HCT116 (cell line): Measurements from ENCODE around the gene ABL1. TPM values are rescaled to one million over a fixed set of nuclear protein-coding genes. Genes with fewer than 3 reads are reported as not detected.

Experiments used
- ATAC-seq: fragments of 200-7000 bp; cut with Tn5 transposase; 2 replicates; pipeline ENCODE4 v1.9.1; 2020; ENCODE audit warnings: mild to moderate bottlenecking, moderate library complexity
- BruUV-seq: library from RNA; stranded (reverse); fragments of 400-500 nt; replicated peaks from 2 replicates; lab custom pipeline; 2021; lab: Mats Ljungman, UMichigan
- CTCF ChIA-PET: fragments of 300-600 bp; sonication (Branson Sonifier 250); formaldehyde crosslinking; loops from one replicate; lab custom pipeline; 2021; ENCODE audit warnings: antibody characterized with exemption; lab: Charles Lee
- POLR2A ChIA-PET: fragments of 300-600, 350-600 bp; sonication (Branson Sonifier 250); formaldehyde crosslinking; loops from one replicate; lab custom pipeline; 2021; ENCODE audit warnings: antibody characterized with exemption; lab: Charles Lee
- RAD21 ChIA-PET, 2 experiments: fragments of 300-600 bp; sonication (Branson Sonifier 250); formaldehyde crosslinking; loops; one replicate each; lab custom pipeline; 2023; ENCODE audit warnings: low total read pairs in 2 of 2; ENCODE audit not compliant: uncharacterized antibody in 2 of 2, unreplicated experiment in 2 of 2, low non-redundant PET in 1 of 2; lab: Charles Lee
- DNase-seq: peaks from one replicate; pipeline ENCODE4 v3.0.0-alpha.2; 2010; ENCODE audit warnings: low read depth, low spot score
- H2AFZ ChIP-seq: fragments of 200-600 bp; shearing (Covaris generic), sonication (generic); 2 replicates; pipeline ENCODE4 v1.6.1; 2017; ENCODE audit warnings: low read depth, mixed run types, mixed read lengths, antibody characterized with exemption, low read length; ENCODE audit not compliant: poor library complexity, severe bottlenecking
- H3K27ac ChIP-seq: 2 replicates; pipeline ENCODE4 v1.5.1; 2012; ENCODE audit warnings: low read depth, low read length
- H3K27me3 ChIP-seq: fragments of 200-600 bp; sonication (generic); 2 replicates; pipeline ENCODE4 v1.6.1; 2016; ENCODE audit warnings: mixed run types, low read length, mixed read lengths; ENCODE audit not compliant: insufficient read depth
- H3K36me3 ChIP-seq, 2 experiments: fragments of 200-500 bp in 1 of 2; fragments of 200-600 bp in 1 of 2; sonication (Bioruptor generic) in 1 of 2; sonication (generic) in 1 of 2; 2 replicates each; pipeline versions ENCODE4 v1.5.1 to v1.6.1; 2014 to 2016; ENCODE audit warnings: low read length in 2 of 2, inconsistent platforms in 1 of 2, mixed read lengths in 1 of 2, mixed run types in 1 of 2; ENCODE audit not compliant: insufficient read depth in 2 of 2, control insufficient read depth in 1 of 2
- H3K4me1 ChIP-seq, 2 experiments: fragments of 200-600 bp in 1 of 2; sonication (generic) in 1 of 2; 2 replicates each; pipeline versions ENCODE4 v1.5.1 to v1.6.1; 2012 to 2017; ENCODE audit warnings: low read length in 2 of 2, inconsistent platforms in 1 of 2, mild to moderate bottlenecking in 1 of 2, mixed read lengths in 1 of 2, mixed run types in 1 of 2, moderate library complexity in 1 of 2; ENCODE audit not compliant: insufficient read depth in 2 of 2, control insufficient read depth in 1 of 2
- H3K4me2 ChIP-seq: fragments of 200-600 bp; sonication (generic); 2 replicates; pipeline ENCODE4 v1.6.1; 2017; ENCODE audit warnings: mixed run types, low read length, mixed read lengths
- H3K4me3 ChIP-seq, 2 experiments: fragments of 200-600 bp in 1 of 2; sonication (generic) in 1 of 2; replicated peaks in 1 of 2; 2 replicates each; pipeline ENCODE4 v1.5.1; 2011 to 2016; ENCODE audit warnings: low read length in 2 of 2, control low read depth in 1 of 2, low read depth in 1 of 2, mild to moderate bottlenecking in 1 of 2, mixed read lengths in 1 of 2, mixed run types in 1 of 2
- H3K79me2 ChIP-seq: fragments of 200-600 bp; sonication (generic); 2 replicates; pipeline ENCODE4 v1.6.1; 2017; ENCODE audit warnings: mild to moderate bottlenecking, mixed run types, low read length, moderate library complexity, mixed read lengths; ENCODE audit not compliant: insufficient read depth
- H3K9ac ChIP-seq: fragments of 200-600 bp; sonication (generic); 2 replicates; pipeline ENCODE4 v1.6.1; 2016; ENCODE audit warnings: low read length, mixed read lengths
- H3K9me2 ChIP-seq: fragments of 200-600 bp; sonication (generic), shearing (Covaris generic); 2 replicates; pipeline ENCODE4 v1.6.1; 2017; ENCODE audit warnings: mixed run types, mild to moderate bottlenecking, moderate library complexity; ENCODE audit not compliant: insufficient read depth
- H3K9me3 ChIP-seq, 2 experiments: fragments of 200-500 bp in 1 of 2; fragments of 200-600 bp in 1 of 2; sonication (Bioruptor generic) in 1 of 2; sonication (generic) in 1 of 2; 2 replicates each; pipeline ENCODE4 v1.6.1; 2014 to 2017; ENCODE audit warnings: low read length in 2 of 2, mixed read lengths in 2 of 2, inconsistent platforms in 1 of 2, low read depth in 1 of 2, mild to moderate bottlenecking in 1 of 2, mixed run types in 1 of 2, moderate library complexity in 1 of 2; ENCODE audit not compliant: control insufficient read depth in 1 of 2, insufficient read depth in 1 of 2
- H4K20me1 ChIP-seq: fragments of 200-600 bp; sonication (generic), shearing (Covaris generic); 2 replicates; pipeline ENCODE4 v1.6.1; 2017; ENCODE audit warnings: mixed run types, mild to moderate bottlenecking, moderate library complexity; ENCODE audit not compliant: insufficient read depth
- CBX3 ChIP-seq: IDR thresholded peaks from 2 replicates; pipeline ENCODE4 v1.6.1; 2012; ENCODE audit warnings: low read depth
- EGR1 ChIP-seq: IDR thresholded peaks from 2 replicates; pipeline ENCODE4 v1.6.1; 2012; ENCODE audit warnings: low read depth
- FOSL1 ChIP-seq: IDR thresholded peaks from 2 replicates; pipeline ENCODE4 v1.6.1; 2012; ENCODE audit warnings: low read depth
- JUND ChIP-seq: IDR thresholded peaks from 2 replicates; pipeline ENCODE4 v1.6.1; 2012
- POLR2AphosphoS5 ChIP-seq: IDR thresholded peaks from 2 replicates; pipeline ENCODE4 v1.6.1; 2011; ENCODE audit warnings: mild to moderate bottlenecking, low read depth, low read length, moderate library complexity
- RAD21 ChIP-seq: IDR thresholded peaks from 2 replicates; pipeline ENCODE4 v1.6.1; 2012; ENCODE audit warnings: low read depth, mild to moderate bottlenecking
- SP1 ChIP-seq: IDR thresholded peaks from 2 replicates; pipeline ENCODE4 v1.6.1; 2012; ENCODE audit warnings: low read depth
- SRF ChIP-seq: IDR thresholded peaks from 2 replicates; pipeline ENCODE4 v1.6.1; 2012; ENCODE audit warnings: low read depth
- ZFX ChIP-seq: fragments of 450-650 bp; IDR thresholded peaks from 2 replicates; pipeline ENCODE4 v1.6.1; 2017
- intact Hi-C: fragments of 100-400 bp; cut with micrococcal nuclease; formaldehyde crosslinking; loops from 2 replicates; pipeline ENCODE4 v1.10.0; 2022
- total RNA-seq: library from RNA; stranded (reverse); gene quantifications from one replicate; pipeline ENCODE4 v1.2.1, GENCODE V29; 2021; ENCODE audit not compliant: unreplicated experiment
- TF ChIP-seq, protein P1 (sequence below): IDR thresholded peaks from 2 replicates; pipeline ENCODE4 v1.6.1; 2011; ENCODE audit warnings: mild to moderate bottlenecking, low read length, moderate library complexity; ENCODE audit not compliant: insufficient replicate concordance; ENCODE audit errors: extremely low read depth
- TF ChIP-seq, protein P2 (sequence below): IDR thresholded peaks from 2 replicates; pipeline ENCODE4 v1.6.1; 2012; ENCODE audit warnings: low read depth
- TF ChIP-seq, protein P3 (sequence below): IDR thresholded peaks from 2 replicates; pipeline ENCODE4 v1.6.1; 2012

Gene ABL1
- total RNA-seq, 1 experiment from 2014 or later = 54.7 TPM

DNA sequence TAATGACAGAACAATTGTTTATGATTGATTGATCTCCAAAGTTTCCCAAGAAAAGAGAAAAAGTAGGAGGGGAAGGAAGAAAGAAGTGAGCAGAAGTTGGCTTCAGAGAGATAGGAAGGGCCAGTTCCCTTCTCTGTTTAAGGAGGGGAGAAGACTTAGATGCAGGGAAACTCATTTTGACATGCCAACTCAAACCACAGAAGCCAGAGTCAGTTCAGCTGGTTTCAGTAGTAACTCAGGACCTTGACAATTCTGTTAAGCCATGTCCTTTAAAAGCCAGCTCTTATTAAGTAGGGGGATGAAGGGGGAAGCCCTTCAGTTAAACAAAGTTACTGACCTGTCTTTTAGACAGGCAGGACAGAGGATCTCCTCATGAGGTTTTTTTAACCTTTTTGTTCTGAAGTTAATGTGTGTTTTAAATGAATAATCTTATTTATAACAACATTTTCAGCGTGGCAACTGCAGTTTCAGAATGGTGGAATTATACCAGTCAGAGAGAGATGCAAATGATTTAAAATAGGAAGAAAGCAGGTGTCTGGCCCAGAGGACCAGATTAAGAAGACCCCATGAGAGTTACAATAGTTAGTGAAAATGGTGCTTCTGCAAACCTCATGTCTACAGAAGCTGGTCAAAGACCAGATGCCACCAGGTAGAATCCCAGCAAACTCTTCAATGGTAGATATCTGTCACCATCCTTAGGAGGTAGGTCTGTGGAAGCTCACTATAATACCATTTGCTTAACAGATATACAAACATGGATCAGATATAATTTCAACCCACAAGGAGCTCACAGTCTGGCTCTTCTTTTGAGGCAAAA, 29.3 kb upstream of the ABL1 start:
- no peak for TF ChIP-seq CBX3
- TF ChIP-seq, protein P1, sequence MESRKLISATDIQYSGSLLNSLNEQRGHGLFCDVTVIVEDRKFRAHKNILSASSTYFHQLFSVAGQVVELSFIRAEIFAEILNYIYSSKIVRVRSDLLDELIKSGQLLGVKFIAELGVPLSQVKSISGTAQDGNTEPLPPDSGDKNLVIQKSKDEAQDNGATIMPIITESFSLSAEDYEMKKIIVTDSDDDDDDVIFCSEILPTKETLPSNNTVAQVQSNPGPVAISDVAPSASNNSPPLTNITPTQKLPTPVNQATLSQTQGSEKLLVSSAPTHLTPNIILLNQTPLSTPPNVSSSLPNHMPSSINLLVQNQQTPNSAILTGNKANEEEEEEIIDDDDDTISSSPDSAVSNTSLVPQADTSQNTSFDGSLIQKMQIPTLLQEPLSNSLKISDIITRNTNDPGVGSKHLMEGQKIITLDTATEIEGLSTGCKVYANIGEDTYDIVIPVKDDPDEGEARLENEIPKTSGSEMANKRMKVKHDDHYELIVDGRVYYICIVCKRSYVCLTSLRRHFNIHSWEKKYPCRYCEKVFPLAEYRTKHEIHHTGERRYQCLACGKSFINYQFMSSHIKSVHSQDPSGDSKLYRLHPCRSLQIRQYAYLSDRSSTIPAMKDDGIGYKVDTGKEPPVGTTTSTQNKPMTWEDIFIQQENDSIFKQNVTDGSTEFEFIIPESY = no peak
- TF ChIP-seq SP1 = no peak
- TF ChIP-seq ZFX = no peak
- Histone ChIP-seq H2AFZ (no peak overlapping the region), H3K9me2 (no peaks in the 10 kb centered on the region), H3K79me2 (peaks cover 17% of the 10 kb centered on the region), H3K9ac (no peak overlapping the region), H3K27ac (no peak overlapping the region), H3K36me3 (no peaks in the 10 kb centered on the region), H3K4me2 (no peak overlapping the region), H3K4me1 (no peaks in the 10 kb centered on the region), H3K27me3 (no peaks in the 10 kb centered on the region), H3K4me3 (no peak overlapping the region), H4K20me1 (no peaks in the 10 kb centered on the region), H3K9me3 (peaks cover 0 to under 1% of the 10 kb centered on the region in 2 experiments; a peak in 1 of 4 replicates)
- ATAC-seq = no peak
- POLR2A ChIA-PET = no interaction called here
- DNase-seq = no peak
- RAD21 ChIA-PET = no interaction called here
- CTCF ChIA-PET = no interaction called here
- BruUV-seq = no TSS peak
- intact Hi-C loops = no loop called here

DNA sequence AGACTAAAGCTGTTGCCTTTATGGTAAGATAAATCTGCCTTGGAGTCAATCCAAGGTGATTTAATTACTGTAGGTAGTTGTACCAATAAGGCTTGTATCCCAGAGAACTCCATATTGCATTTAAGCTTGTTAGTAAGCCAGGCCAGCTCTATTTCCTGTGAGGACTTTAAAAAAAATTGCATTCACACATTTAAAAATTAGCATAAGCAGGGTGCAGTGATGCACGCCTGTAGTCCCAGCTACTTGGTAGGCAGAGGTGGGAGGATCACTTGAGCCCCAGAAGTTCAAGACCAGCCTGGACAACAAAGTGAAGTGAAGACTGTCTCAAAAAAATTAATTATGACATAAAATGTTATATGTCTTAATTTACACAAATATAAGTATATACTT, 28.7 kb upstream of the ABL1 start:
- DNase-seq = no peak
- H2AFZ ChIP-seq = no peak overlapping the region
- H3K36me3 ChIP-seq = no peaks in the 10 kb centered on the region
- H3K9ac ChIP-seq = no peak overlapping the region
- H3K79me2 ChIP-seq = peaks cover 17% of the 10 kb centered on the region
- H3K9me2 ChIP-seq = no peaks in the 10 kb centered on the region
- no peaks in the 10 kb centered on the region for H3K27me3 ChIP-seq
- intact Hi-C loops = no loop called here
- POLR2A ChIA-PET = no interaction called here
- no peak for ATAC-seq
- CTCF ChIA-PET = no interaction called here
- H3K4me3 ChIP-seq = no peak overlapping the region
- H3K27ac ChIP-seq = no peak overlapping the region
- RAD21 ChIA-PET = no interaction called here
- no TSS peak for BruUV-seq
- no peak overlapping the region for H3K4me2 ChIP-seq
- H3K9me3 ChIP-seq = peaks cover 4% of the 10 kb centered on the region in 2 experiments; a peak in 2 of 4 replicates
- no peaks in the 10 kb centered on the region for H3K4me1 ChIP-seq
- no peaks in the 10 kb centered on the region for H4K20me1 ChIP-seq
- TF ChIP-seq JUND (no peak), EGR1 (no peak), FOSL1 (no peak), RAD21 (no peak), SRF (no peak), ZFX (no peak), POLR2AphosphoS5 (no peak)
- TF ChIP-seq, protein P1 = no peak
- TF ChIP-seq, protein P2, sequence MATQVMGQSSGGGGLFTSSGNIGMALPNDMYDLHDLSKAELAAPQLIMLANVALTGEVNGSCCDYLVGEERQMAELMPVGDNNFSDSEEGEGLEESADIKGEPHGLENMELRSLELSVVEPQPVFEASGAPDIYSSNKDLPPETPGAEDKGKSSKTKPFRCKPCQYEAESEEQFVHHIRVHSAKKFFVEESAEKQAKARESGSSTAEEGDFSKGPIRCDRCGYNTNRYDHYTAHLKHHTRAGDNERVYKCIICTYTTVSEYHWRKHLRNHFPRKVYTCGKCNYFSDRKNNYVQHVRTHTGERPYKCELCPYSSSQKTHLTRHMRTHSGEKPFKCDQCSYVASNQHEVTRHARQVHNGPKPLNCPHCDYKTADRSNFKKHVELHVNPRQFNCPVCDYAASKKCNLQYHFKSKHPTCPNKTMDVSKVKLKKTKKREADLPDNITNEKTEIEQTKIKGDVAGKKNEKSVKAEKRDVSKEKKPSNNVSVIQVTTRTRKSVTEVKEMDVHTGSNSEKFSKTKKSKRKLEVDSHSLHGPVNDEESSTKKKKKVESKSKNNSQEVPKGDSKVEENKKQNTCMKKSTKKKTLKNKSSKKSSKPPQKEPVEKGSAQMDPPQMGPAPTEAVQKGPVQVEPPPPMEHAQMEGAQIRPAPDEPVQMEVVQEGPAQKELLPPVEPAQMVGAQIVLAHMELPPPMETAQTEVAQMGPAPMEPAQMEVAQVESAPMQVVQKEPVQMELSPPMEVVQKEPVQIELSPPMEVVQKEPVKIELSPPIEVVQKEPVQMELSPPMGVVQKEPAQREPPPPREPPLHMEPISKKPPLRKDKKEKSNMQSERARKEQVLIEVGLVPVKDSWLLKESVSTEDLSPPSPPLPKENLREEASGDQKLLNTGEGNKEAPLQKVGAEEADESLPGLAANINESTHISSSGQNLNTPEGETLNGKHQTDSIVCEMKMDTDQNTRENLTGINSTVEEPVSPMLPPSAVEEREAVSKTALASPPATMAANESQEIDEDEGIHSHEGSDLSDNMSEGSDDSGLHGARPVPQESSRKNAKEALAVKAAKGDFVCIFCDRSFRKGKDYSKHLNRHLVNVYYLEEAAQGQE = no peak
- TF ChIP-seq, protein P3, sequence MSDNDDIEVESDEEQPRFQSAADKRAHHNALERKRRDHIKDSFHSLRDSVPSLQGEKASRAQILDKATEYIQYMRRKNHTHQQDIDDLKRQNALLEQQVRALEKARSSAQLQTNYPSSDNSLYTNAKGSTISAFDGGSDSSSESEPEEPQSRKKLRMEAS = no peak
